ENCODE data around the gene CST9. TPM values are rescaled to one million over a fixed set of nuclear protein-coding genes. Genes with fewer than 3 reads are reported as not detected.
A peak's percentile ranks its signal among the peaks of the same experiment; 100 is the strongest.

Gene CST9
- total and polyA plus RNA-seq, 7 experiments from 2014 or later, result not detected

DNA sequence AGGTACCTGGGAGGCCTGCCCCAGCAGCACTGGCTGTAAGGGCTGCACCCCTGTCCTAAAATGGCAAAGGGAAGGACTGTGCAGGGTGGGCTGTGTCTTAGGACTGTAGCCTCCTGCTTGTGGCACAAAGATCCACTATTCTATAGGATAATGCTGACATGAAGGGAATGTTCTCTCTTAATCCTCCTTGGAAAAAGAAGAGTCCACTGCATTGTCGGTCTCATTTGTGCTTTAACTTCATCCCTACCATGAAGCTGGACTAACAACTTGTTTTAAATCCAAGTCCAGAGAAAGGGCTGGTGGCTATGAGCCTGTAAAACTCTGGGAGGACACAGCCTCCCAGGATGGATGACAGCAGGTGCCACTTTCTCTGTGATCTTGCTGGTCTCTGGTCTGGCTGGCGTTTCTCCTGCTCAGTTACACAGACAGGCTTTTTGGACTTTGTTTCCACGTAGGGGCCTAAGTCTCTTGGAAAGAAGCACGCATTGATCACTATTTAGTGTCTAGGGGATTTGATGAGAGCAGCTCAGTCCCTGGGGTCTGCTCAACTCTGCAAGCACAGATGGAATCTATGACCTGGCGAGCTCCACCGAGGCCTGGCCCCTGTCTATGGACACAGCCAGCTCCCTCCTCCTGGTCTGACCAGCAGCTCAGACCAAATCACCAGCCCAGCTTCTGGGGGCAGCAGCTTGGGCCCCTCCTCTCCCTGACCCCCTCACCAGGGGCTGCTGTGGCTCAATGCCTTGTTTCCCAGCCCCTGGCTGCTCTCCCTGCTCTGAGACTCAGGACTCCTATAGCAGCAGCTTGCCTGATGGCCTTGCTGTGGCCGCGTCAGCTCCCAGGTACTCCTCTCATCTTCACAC is 27.2 kb upstream of the CST9 start:
- Mint-ChIP-seq H3K4me3 (no peak overlapping the region), H3K36me3 (peaks cover 0 to 4% (median 0%) of the 10 kb centered on the region in 5 donors), H3K9me3 (no peaks in the 10 kb centered on the region), H3K27ac (no peak overlapping the region), H3K4me1 (peaks cover 0 to 9% (median 6%) of the 10 kb centered on the region in 7 donors), H3K27me3 (peaks cover 16 to 39% (median 20%) of the 10 kb centered on the region in 5 donors)
- ATAC-seq (no peak), DNase-seq (no peak)
- no peak overlapping the region for H3K27ac ChIP-seq (ENCODE audit: low read depth, low read length)
- H3K4me3 ChIP-seq (ENCODE audit: low read length), result no peak overlapping the region
- no peaks in the 10 kb centered on the region for H3K27me3 ChIP-seq (ENCODE audit: control insufficient read depth in 2 of 2, insufficient read depth in 2 of 2, low read length in 2 of 2)
- intact Hi-C loops (cut with micrococcal nuclease), result no loop called here
- no peaks in the 10 kb centered on the region for H3K4me1 ChIP-seq (ENCODE audit: control insufficient read depth in 2 of 2, insufficient read depth in 2 of 2, low read length in 2 of 2)
- no peaks in the 10 kb centered on the region for H3K9me3 ChIP-seq (ENCODE audit: control insufficient read depth in 2 of 3, low read length in 3 of 3)
- no peaks in the 10 kb centered on the region for H3K36me3 ChIP-seq (ENCODE audit: control insufficient read depth in 2 of 3, insufficient read depth in 3 of 3, low read length in 3 of 3)
- POLR2A ChIA-PET, result no interaction called here
- CTCF ChIA-PET, result no interaction called here

DNA sequence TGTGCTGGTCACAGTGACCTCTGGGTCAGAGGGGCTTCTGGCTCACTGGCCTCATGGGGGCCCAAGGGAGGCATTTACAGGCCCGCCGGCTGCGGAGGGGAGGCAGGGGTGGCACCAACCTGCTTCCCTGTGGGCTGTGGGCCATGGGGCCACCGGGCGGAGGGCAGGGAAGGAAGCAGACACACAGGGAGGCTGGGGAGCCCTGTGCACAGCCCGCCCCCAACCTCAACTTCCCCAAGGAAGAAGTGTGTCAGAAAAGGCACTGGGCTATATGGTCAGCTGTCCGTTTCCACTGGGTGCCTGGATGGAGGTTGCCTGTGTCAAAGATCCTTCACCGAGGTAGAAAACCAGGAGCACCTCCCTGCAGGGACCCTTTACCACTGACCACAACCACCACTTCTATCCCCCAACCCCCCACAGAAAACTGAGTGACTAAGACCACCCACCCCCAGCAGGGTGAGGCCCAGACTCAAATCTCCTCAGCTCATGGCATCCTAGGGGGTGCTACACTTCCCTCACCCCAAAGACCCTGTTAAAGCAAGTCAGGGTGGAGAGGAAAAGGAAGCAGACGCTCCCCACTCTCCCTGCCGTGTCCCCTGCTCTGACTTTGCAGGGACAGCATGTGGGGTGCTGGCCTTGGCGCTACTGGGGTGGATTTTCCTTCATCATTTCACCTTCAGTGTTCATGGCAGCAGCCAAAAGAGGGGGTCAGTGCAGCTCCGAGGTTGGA is 26.4 kb upstream of the CST9 start:
- no peaks in the 10 kb centered on the region for H3K9me3 ChIP-seq (ENCODE audit: control insufficient read depth in 2 of 3, low read length in 3 of 3)
- Mint-ChIP-seq H3K36me3 (peaks cover 0 to 4% (median 0%) of the 10 kb centered on the region in 5 donors), H3K27me3 (peaks cover 16 to 39% (median 20%) of the 10 kb centered on the region in 5 donors), H3K4me1 (peaks cover 0 to 7% (median 6%) of the 10 kb centered on the region in 7 donors), H3K27ac (no peak overlapping the region), H3K9me3 (no peaks in the 10 kb centered on the region), H3K4me3 (no peak overlapping the region)
- POLR2A ChIA-PET, result no interaction called here
- no peak overlapping the region for H3K27ac ChIP-seq (ENCODE audit: low read depth, low read length)
- H3K36me3 ChIP-seq (ENCODE audit: control insufficient read depth in 2 of 3, insufficient read depth in 3 of 3, low read length in 3 of 3), result no peaks in the 10 kb centered on the region
- no peak for ATAC-seq
- CTCF ChIA-PET, result no interaction called here
- no peak overlapping the region for H3K4me3 ChIP-seq (ENCODE audit: low read length)
- no peaks in the 10 kb centered on the region for H3K4me1 ChIP-seq (ENCODE audit: control insufficient read depth in 2 of 2, insufficient read depth in 2 of 2, low read length in 2 of 2)
- DNase-seq, result no peak
- intact Hi-C loops (cut with micrococcal nuclease), result no loop called here
- no peaks in the 10 kb centered on the region for H3K27me3 ChIP-seq (ENCODE audit: control insufficient read depth in 2 of 2, insufficient read depth in 2 of 2, low read length in 2 of 2)

DNA sequence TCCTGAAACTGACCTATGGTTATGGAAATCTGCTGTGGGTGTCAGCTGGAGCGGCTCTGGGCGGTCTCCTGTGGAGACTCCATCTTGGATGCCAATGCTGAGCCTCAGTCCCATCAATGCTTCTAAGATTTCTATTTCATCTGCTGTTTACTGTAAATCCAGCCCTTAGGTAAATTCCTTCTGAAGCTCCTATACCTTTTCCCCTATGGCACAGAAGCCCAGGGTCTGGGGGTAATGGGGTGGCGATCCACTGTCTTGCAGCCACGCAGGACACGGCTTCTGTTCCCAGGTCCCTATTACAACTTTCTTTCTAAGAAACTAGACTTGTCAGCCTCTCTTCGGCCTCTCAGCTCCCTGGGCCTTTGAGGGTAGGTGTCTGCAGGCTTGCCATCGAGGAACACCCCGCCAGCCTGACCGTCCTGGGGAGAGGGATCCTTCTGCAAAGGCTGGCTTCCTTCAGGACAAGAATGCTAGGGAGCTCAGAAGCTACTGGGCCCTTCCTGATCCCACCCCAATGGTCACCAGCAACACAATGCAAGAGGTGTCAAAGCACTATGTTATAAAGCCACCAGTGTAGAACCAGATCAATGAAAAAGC is 25.6 kb upstream of the CST9 start:
- Histone ChIP-seq H3K9me3 (ENCODE audit: control insufficient read depth in 2 of 3, low read length in 3 of 3) (no peaks in the 10 kb centered on the region), H3K4me3 (ENCODE audit: low read length) (no peak overlapping the region), H3K36me3 (ENCODE audit: control insufficient read depth in 2 of 3, insufficient read depth in 3 of 3, low read length in 3 of 3) (no peaks in the 10 kb centered on the region), H3K4me1 (ENCODE audit: control insufficient read depth in 2 of 2, insufficient read depth in 2 of 2, low read length in 2 of 2) (no peaks in the 10 kb centered on the region), H3K27ac (ENCODE audit: low read depth, low read length) (no peak overlapping the region), H3K27me3 (ENCODE audit: control insufficient read depth in 2 of 2, insufficient read depth in 2 of 2, low read length in 2 of 2) (no peaks in the 10 kb centered on the region)
- Mint-ChIP-seq H3K4me3 (no peak overlapping the region), H3K9me3 (no peaks in the 10 kb centered on the region), H3K36me3 (no peaks in the 10 kb centered on the region), H3K4me1 (peaks cover 0 to 4% (median 0%) of the 10 kb centered on the region in 7 donors), H3K27ac (no peak overlapping the region), H3K27me3 (peaks cover 8 to 31% (median 12%) of the 10 kb centered on the region in 5 donors)
- intact Hi-C loops (cut with micrococcal nuclease), result no loop called here
- ChIA-PET CTCF (no interaction called here), POLR2A (no interaction called here)
- no peak for ATAC-seq
- DNase-seq, result no peak

DNA sequence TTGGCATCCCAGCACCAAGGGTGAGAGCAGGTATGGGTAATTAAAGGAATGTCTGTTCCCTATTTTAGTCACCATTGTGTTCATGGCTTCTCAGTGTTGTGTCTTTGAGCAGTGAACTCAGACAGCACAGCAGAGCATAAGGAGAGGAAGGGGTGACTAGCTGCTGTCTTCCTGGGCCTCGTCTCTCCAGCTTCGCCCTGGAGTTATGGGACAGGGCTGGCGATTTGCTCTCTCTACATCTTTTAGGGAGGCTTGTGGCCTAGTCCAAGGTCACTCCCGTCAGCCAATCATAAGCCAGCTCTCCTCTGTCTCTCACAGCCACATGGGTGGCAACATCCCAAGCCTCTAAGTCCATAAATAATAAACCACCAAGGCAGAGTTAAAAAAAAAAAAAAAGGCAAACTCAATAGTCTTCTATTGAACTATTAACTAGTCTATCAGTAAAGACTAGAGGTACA is 24.7 kb upstream of the CST9 start:
- Mint-ChIP-seq H3K36me3 (no peaks in the 10 kb centered on the region), H3K4me3 (no peak overlapping the region), H3K9me3 (no peaks in the 10 kb centered on the region), H3K27me3 (peaks cover 7 to 22% (median 8%) of the 10 kb centered on the region in 5 donors), H3K4me1 (peaks cover 0 to 4% (median 0%) of the 10 kb centered on the region in 7 donors), H3K27ac (no peak overlapping the region)
- Histone ChIP-seq H3K36me3 (ENCODE audit: control insufficient read depth in 2 of 3, insufficient read depth in 3 of 3, low read length in 3 of 3) (no peaks in the 10 kb centered on the region), H3K4me3 (ENCODE audit: low read length) (no peak overlapping the region), H3K9me3 (ENCODE audit: control insufficient read depth in 2 of 3, low read length in 3 of 3) (no peaks in the 10 kb centered on the region), H3K27me3 (ENCODE audit: control insufficient read depth in 2 of 2, insufficient read depth in 2 of 2, low read length in 2 of 2) (no peaks in the 10 kb centered on the region), H3K4me1 (ENCODE audit: control insufficient read depth in 2 of 2, insufficient read depth in 2 of 2, low read length in 2 of 2) (no peaks in the 10 kb centered on the region), H3K27ac (ENCODE audit: low read depth, low read length) (no peak overlapping the region)
- DNase-seq (no peak), ATAC-seq (no peak)
- ChIA-PET POLR2A (no interaction called here), CTCF (no interaction called here)
- intact Hi-C loops (cut with micrococcal nuclease), result no loop called here

- Histone ChIP-seq H3K4me3 (ENCODE audit: low read length) (no peak overlapping the region), H3K27me3 (ENCODE audit: control insufficient read depth in 2 of 2, insufficient read depth in 2 of 2, low read length in 2 of 2) (no peaks in the 10 kb centered on the region), H3K4me1 (ENCODE audit: control insufficient read depth in 2 of 2, insufficient read depth in 2 of 2, low read length in 2 of 2) (no peaks in the 10 kb centered on the region), H3K36me3 (ENCODE audit: control insufficient read depth in 2 of 3, insufficient read depth in 3 of 3, low read length in 3 of 3) (no peaks in the 10 kb centered on the region), H3K9me3 (ENCODE audit: control insufficient read depth in 2 of 3, low read length in 3 of 3) (no peaks in the 10 kb centered on the region), H3K27ac (ENCODE audit: low read depth, low read length) (no peak overlapping the region)
- ATAC-seq (no peak), DNase-seq (no peak)
- intact Hi-C loops (cut with micrococcal nuclease), result no loop called here
- Mint-ChIP-seq H3K27ac (no peak overlapping the region), H3K4me1 (peaks cover 0 to 2% (median 0%) of the 10 kb centered on the region in 7 donors), H3K36me3 (no peaks in the 10 kb centered on the region), H3K27me3 (peaks cover 4 to 17% (median 7%) of the 10 kb centered on the region in 5 donors), H3K9me3 (no peaks in the 10 kb centered on the region), H3K4me3 (no peak overlapping the region)
- ChIA-PET CTCF (no interaction called here), POLR2A (no interaction called here)
Measured at GRCh38 chr20:23629542-23630391, 24.1 kb upstream of the CST9 start.

DNA sequence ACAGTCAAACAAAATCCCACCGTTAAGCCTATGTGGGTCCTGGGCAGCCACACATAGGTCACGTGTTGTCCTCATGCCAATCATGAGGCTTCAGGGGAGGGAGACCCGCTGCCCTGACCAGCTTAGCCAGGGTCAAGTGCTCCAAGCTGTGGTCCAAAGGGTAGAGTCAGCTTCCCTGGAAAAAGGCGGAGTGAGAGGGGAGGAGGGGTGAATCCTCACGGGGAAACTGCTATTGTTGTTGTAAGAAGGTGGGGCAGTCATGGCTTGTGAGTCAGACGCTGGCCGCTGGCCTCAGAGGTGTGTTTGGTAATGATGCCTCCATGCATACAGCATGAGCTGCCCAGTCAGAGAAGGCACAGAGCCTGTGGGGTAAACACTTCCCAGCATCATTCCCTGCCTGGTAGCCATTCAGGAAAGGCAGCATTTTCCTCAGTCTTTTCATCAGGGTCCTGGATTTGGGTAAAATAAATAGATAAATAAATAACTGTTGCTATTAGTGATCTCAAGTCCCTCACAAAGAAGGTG is 23.4 kb upstream of the CST9 start:
- ATAC-seq, result peak; percentile 45
- peaks cover 0 to 2% (median 0%) of the 10 kb centered on the region in 7 donors for H3K4me1 Mint-ChIP-seq
- no peak overlapping the region for H3K27ac Mint-ChIP-seq
- POLR2A ChIA-PET, result no interaction called here
- Histone ChIP-seq H3K27ac (ENCODE audit: low read depth, low read length) (no peak overlapping the region), H3K4me3 (ENCODE audit: low read length) (no peak overlapping the region), H3K36me3 (ENCODE audit: control insufficient read depth in 2 of 3, insufficient read depth in 3 of 3, low read length in 3 of 3) (no peaks in the 10 kb centered on the region), H3K4me1 (ENCODE audit: control insufficient read depth in 2 of 2, insufficient read depth in 2 of 2, low read length in 2 of 2) (no peaks in the 10 kb centered on the region), H3K27me3 (ENCODE audit: control insufficient read depth in 2 of 2, insufficient read depth in 2 of 2, low read length in 2 of 2) (no peaks in the 10 kb centered on the region), H3K9me3 (ENCODE audit: control insufficient read depth in 2 of 3, low read length in 3 of 3) (no peaks in the 10 kb centered on the region)
- DNase-seq, result no peak
- H3K9me3 Mint-ChIP-seq, result no peaks in the 10 kb centered on the region
- peaks cover 0 to 23% (median 7%) of the 10 kb centered on the region in 5 donors for H3K27me3 Mint-ChIP-seq
- intact Hi-C loops (cut with micrococcal nuclease), result no loop called here
- H3K4me3 Mint-ChIP-seq, result no peak overlapping the region
- H3K36me3 Mint-ChIP-seq, result no peaks in the 10 kb centered on the region
- CTCF ChIA-PET, result no interaction called here

All from naive thymus-derived CD4-positive, alpha-beta T cell (primary cell).